SK-N-SH (cell line): ENCODE measurements around the gene OR10V1. TPM values are rescaled to one million over a fixed set of nuclear protein-coding genes. Genes with fewer than 3 reads are reported as not detected.

Experiments
- CTCF ChIA-PET: fragments of 300-600, 350-600 bp; formaldehyde crosslinking; extraction: SDS; loops from one replicate; lab custom pipeline; 2021; lab: Yijun Ruan, JAX
- POLR2A ChIA-PET: fragments of 350-600 bp; sonication (Branson Sonifier 250); formaldehyde crosslinking; extraction: SDS; loops from one replicate; lab custom pipeline; 2020; ENCODE audit warnings: antibody characterized with exemption, inconsistent platforms; lab: Yijun Ruan, JAX
- DNase-seq: peaks from one replicate; pipeline ENCODE4 v3.0.0; 2012
- H2AFZ ChIP-seq: fragments of 200-600 bp; sonication (generic); 2 replicates; pipeline ENCODE4 v1.8.1; 2016; ENCODE audit warnings: antibody characterized with exemption, mild to moderate bottlenecking, low read depth
- H3F3A ChIP-seq: fragments of 200-600 bp; sonication (generic); replicated peaks from 2 replicates; pipeline ENCODE3; 2016; ENCODE audit warnings: antibody characterized with exemption, mild to moderate bottlenecking; ENCODE audit not compliant: insufficient read depth
- H3K27ac ChIP-seq, 2 experiments: fragments of 200-500 bp in 1 of 2; fragments of 200-600 bp in 1 of 2; sonication (Bioruptor generic) in 1 of 2; sonication (generic), shearing (Covaris generic) in 1 of 2; 2 replicates each; pipeline versions ENCODE4 v1.5.1 to v1.6.1; 2014 to 2016; ENCODE audit warnings: low read depth in 2 of 2, inconsistent platforms in 1 of 2, low read length in 1 of 2, mild to moderate bottlenecking in 1 of 2, mixed read lengths in 1 of 2
- H3K27me3 ChIP-seq: fragments of 200-600 bp; sonication (generic), shearing (Covaris generic); 2 replicates; pipeline ENCODE4 v1.6.1; 2016; ENCODE audit warnings: mixed run types; ENCODE audit not compliant: insufficient read depth
- H3K36me3 ChIP-seq, 2 experiments: fragments of 200-500 bp in 1 of 2; fragments of 200-600 bp in 1 of 2; sonication (Bioruptor generic) in 1 of 2; sonication (generic) in 1 of 2; replicated peaks in 1 of 2; 2 replicates each; pipeline versions ENCODE3 to v1.5.1; 2014 to 2016; ENCODE audit warnings: low read length in 1 of 2, mild to moderate bottlenecking in 1 of 2; ENCODE audit not compliant: insufficient read depth in 2 of 2, control insufficient read depth in 1 of 2
- H3K4me1 ChIP-seq, 2 experiments: fragments of 200-500 bp in 1 of 2; fragments of 200-600 bp in 1 of 2; sonication (Bioruptor generic) in 1 of 2; sonication (generic), shearing (Covaris generic) in 1 of 2; 2 replicates each; pipeline versions ENCODE4 v1.5.1 to v1.6.1; 2014 to 2016; ENCODE audit warnings: low read depth in 1 of 2, low read length in 1 of 2, mixed run types in 1 of 2; ENCODE audit not compliant: insufficient read depth in 2 of 2, control insufficient read depth in 1 of 2
- H3K4me2 ChIP-seq: fragments of 200-600 bp; sonication (generic), shearing (Covaris generic); 2 replicates; pipeline ENCODE4 v1.6.1; 2017; ENCODE audit warnings: mixed run types
- H3K4me3 ChIP-seq, 2 experiments: fragments of 200-500 bp in 1 of 2; fragments of 200-600 bp in 1 of 2; sonication (Bioruptor generic) in 1 of 2; sonication (generic), shearing (Covaris generic) in 1 of 2; 2 replicates each; pipeline versions ENCODE4 v1.5.1 to v1.8.1; 2014 to 2016; ENCODE audit warnings: low read depth in 2 of 2, inconsistent platforms in 1 of 2, low read length in 1 of 2, mild to moderate bottlenecking in 1 of 2, mixed read lengths in 1 of 2, moderate library complexity in 1 of 2
- H3K79me2 ChIP-seq: fragments of 200-600 bp; sonication (generic); 2 replicates; pipeline ENCODE4 v1.8.1; 2017; ENCODE audit warnings: mild to moderate bottlenecking; ENCODE audit not compliant: insufficient read depth
- H3K9ac ChIP-seq: fragments of 200-600 bp; sonication (generic); 2 replicates; pipeline ENCODE4 v1.6.1; 2017; ENCODE audit warnings: mixed run types
- H3K9me2 ChIP-seq: fragments of 200-600 bp; sonication (generic); 2 replicates; pipeline ENCODE4 v1.6.1; 2017; ENCODE audit warnings: mixed run types
- H3K9me3 ChIP-seq: fragments of 200-600 bp; sonication (generic); 2 replicates; pipeline ENCODE4 v1.6.1; 2017; ENCODE audit warnings: mixed run types, mild to moderate bottlenecking, moderate library complexity
- H4K20me1 ChIP-seq: fragments of 200-600 bp; sonication (generic); 2 replicates; pipeline ENCODE4 v1.6.1; 2017; ENCODE audit warnings: mild to moderate bottlenecking, mixed run types; ENCODE audit not compliant: insufficient read depth
- CHD2 ChIP-seq: fragments of 150-350 bp; IDR thresholded peaks from 2 replicates; pipeline ENCODE4 v1.6.1; 2018; ENCODE audit warnings: low read length; ENCODE audit not compliant: partially characterized antibody
- EP300 ChIP-seq, 2 experiments: IDR thresholded peaks; 2 replicates each; pipeline versions ENCODE4 v1.4.0 to v1.6.1; 2012; ENCODE audit warnings: borderline replicate concordance in 1 of 2, low read depth in 1 of 2, low read length in 1 of 2
- EZH2phosphoT487 ChIP-seq: fragments of 200-600 bp; sonication (generic); IDR thresholded peaks from 2 replicates; pipeline ENCODE4 v1.6.1; 2017; ENCODE audit warnings: low read depth, mixed run types, mild to moderate bottlenecking, antibody characterized with exemption, moderate library complexity, borderline replicate concordance
- FOSL2 ChIP-seq: IDR thresholded peaks from 2 replicates; pipeline ENCODE4 v1.4.0; 2012; ENCODE audit warnings: low read depth, mild to moderate bottlenecking, moderate library complexity, borderline replicate concordance
- FOXM1 ChIP-seq: IDR thresholded peaks from 2 replicates; pipeline ENCODE4 v1.4.0; 2012; ENCODE audit warnings: low read depth, mild to moderate bottlenecking
- JUND ChIP-seq: IDR thresholded peaks from 2 replicates; pipeline ENCODE4 v1.4.0; 2012
- MEF2A ChIP-seq: IDR thresholded peaks from 2 replicates; pipeline ENCODE4 v1.4.0; 2012; ENCODE audit warnings: low read depth, borderline replicate concordance
- NFIC ChIP-seq: IDR thresholded peaks from 2 replicates; pipeline ENCODE4 v1.4.0; 2012; ENCODE audit warnings: borderline replicate concordance
- POLR2AphosphoS5 ChIP-seq: IDR thresholded peaks from 2 replicates; pipeline ENCODE4 v1.6.1; 2012; ENCODE audit warnings: low read depth, low read length
- RXRA ChIP-seq: IDR thresholded peaks from 2 replicates; pipeline ENCODE4 v1.4.0; 2012; ENCODE audit warnings: low read depth, mild to moderate bottlenecking, borderline replicate concordance
- SIN3A ChIP-seq: IDR thresholded peaks from 2 replicates; pipeline ENCODE4 v1.6.1; 2012; ENCODE audit warnings: low read depth, mild to moderate bottlenecking, low read length, moderate library complexity, borderline replicate concordance
- SMC3 ChIP-seq: IDR thresholded peaks from 2 replicates; pipeline ENCODE4 v1.6.1; 2012; ENCODE audit warnings: low read depth, low read length, improper control_type of control experiment
- TCF12 ChIP-seq: IDR thresholded peaks from 2 replicates; pipeline ENCODE4 v1.4.0; 2012
- TEAD4 ChIP-seq: IDR thresholded peaks from 2 replicates; pipeline ENCODE4 v1.4.0; 2012; ENCODE audit warnings: mild to moderate bottlenecking, borderline replicate concordance; ENCODE audit not compliant: insufficient read depth
- YY1 ChIP-seq: IDR thresholded peaks from 2 replicates; pipeline ENCODE4 v1.4.0; 2012; ENCODE audit warnings: low read depth, mild to moderate bottlenecking
- WGBS: methylation state at CpG from one replicate; pipeline ENCODE4 v1.1.6; 2017; ENCODE audit warnings: low lambda C conversion rate; 5-methylcytosine and 5-hydroxymethylcytosine counted together
- polyA plus RNA-seq, 3 experiments: library from polyadenylated mRNA; depleted of rRNA; stranded (reverse); fragments of >200 nt; gene quantifications; 2 replicates each; pipeline ENCODE4 v1.2.3, GENCODE V29; 2012
- TF ChIP-seq, protein P1 (sequence below): IDR thresholded peaks from 2 replicates; pipeline ENCODE4; 2012
- TF ChIP-seq, protein P2 (sequence below): IDR thresholded peaks from 2 replicates; pipeline ENCODE4 v1.4.0; 2012; ENCODE audit warnings: low read depth, borderline replicate concordance
- TF ChIP-seq, protein P3 (sequence below): IDR thresholded peaks from 2 replicates; pipeline ENCODE4 v1.6.1; 2012; ENCODE audit warnings: mild to moderate bottlenecking, low read depth, low read length, moderate library complexity

OR10V1 gene
- polyA plus RNA-seq, 1 of the 3 experiments (the other 2 are of a cell fraction) = not detected

DNA sequence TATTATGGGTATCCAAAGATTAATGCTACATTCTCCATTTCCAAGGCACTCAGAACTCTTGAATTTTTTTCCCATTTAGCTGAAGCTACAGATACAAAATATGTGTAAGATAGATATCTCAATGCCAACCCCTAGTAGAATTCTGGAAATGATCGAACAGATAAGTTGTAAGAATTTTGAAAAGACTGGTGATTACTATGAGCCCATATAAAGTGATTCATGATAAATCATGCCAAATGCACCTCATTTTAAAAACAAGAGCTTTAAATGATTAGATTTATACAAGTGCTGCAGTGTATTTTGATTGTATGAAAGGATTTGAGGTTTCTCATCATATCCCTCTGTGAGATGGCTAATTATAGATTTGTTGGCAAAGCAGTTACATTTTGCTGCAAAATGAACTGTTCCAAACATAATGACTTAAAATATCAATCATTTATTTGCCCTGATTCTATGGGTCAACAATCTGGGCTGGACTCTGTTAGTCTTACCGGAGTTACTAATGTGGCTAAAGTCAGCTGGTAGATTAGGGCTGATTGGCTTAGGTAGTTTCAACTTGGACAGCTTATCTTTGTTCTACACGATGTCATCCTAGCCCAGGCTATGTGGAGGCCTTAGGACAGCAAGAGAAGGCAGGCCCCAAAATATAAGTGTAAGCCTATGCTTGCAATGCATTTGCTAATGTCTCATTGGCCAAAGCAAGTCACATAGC, 3.4 kb downstream of the OR10V1 start:
- peak overlapping the region; percentile 5; the same call in 1 of the 2 replicates for H3K9ac ChIP-seq
- ChIA-PET POLR2A (no interaction called here), CTCF (no interaction called here)
- 10% methylated on average over 3 of the region's 3 CpGs for WGBS
- no peak for DNase-seq
- no peaks in the 10 kb centered on the region for H3K9me3 ChIP-seq
- H3F3A ChIP-seq = peaks cover 29% of the 10 kb centered on the region
- no peaks in the 10 kb centered on the region for H3K36me3 ChIP-seq
- peak overlapping the region; percentile 80; the same call in 1 of the 2 replicates for H2AFZ ChIP-seq
- H3K4me2 ChIP-seq = peak overlapping the region; percentile 46
- H3K79me2 ChIP-seq = no peaks in the 10 kb centered on the region
- H3K27ac ChIP-seq = peak overlapping the region in 1 of 2 experiments; percentile 62; a peak in 2 of 4 replicates
- H3K4me3 ChIP-seq = no peak overlapping the region
- TF ChIP-seq, protein P1, sequence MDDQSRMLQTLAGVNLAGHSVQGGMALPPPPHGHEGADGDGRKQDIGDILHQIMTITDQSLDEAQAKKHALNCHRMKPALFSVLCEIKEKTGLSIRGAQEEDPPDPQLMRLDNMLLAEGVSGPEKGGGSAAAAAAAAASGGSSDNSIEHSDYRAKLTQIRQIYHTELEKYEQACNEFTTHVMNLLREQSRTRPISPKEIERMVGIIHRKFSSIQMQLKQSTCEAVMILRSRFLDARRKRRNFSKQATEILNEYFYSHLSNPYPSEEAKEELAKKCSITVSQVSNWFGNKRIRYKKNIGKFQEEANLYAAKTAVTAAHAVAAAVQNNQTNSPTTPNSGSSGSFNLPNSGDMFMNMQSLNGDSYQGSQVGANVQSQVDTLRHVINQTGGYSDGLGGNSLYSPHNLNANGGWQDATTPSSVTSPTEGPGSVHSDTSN = 0 out of 2 replicates have a peak, but pooled peaks have one; percentile 34
- peak; percentile 23; the same call in 1 of the 2 replicates for TF ChIP-seq FOSL2
- peak; percentile 56 for TF ChIP-seq TCF12
- TF ChIP-seq, protein P2, sequence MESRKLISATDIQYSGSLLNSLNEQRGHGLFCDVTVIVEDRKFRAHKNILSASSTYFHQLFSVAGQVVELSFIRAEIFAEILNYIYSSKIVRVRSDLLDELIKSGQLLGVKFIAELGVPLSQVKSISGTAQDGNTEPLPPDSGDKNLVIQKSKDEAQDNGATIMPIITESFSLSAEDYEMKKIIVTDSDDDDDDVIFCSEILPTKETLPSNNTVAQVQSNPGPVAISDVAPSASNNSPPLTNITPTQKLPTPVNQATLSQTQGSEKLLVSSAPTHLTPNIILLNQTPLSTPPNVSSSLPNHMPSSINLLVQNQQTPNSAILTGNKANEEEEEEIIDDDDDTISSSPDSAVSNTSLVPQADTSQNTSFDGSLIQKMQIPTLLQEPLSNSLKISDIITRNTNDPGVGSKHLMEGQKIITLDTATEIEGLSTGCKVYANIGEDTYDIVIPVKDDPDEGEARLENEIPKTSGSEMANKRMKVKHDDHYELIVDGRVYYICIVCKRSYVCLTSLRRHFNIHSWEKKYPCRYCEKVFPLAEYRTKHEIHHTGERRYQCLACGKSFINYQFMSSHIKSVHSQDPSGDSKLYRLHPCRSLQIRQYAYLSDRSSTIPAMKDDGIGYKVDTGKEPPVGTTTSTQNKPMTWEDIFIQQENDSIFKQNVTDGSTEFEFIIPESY = no peak
- no peak for TF ChIP-seq MEF2A
- TF ChIP-seq RXRA = no peak
- 0 out of 2 replicates have a peak, but pooled peaks have one; percentile 26 for TF ChIP-seq TEAD4
- no peak for TF ChIP-seq FOXM1
- peak; percentile 43; the same call in 1 of the 2 replicates for TF ChIP-seq JUND
- no peak for TF ChIP-seq NFIC
- peak in 1 of 2 experiments; percentile 56; a peak in 2 of 4 replicates for TF ChIP-seq EP300 (IDR thresholded peaks at IDR 0.05; ENCODE audit: borderline replicate concordance in 1 of 2, low read depth in 1 of 2, low read length in 1 of 2)
- TF ChIP-seq POLR2AphosphoS5 = no peak
- no peaks in the 10 kb centered on the region for H4K20me1 ChIP-seq
- no peaks in the 10 kb centered on the region for H3K27me3 ChIP-seq
- H3K9me2 ChIP-seq = no peaks in the 10 kb centered on the region
- peaks cover 0 to 14% of the 10 kb centered on the region in 2 experiments; a peak in 1 of 4 replicates for H3K4me1 ChIP-seq

DNA sequence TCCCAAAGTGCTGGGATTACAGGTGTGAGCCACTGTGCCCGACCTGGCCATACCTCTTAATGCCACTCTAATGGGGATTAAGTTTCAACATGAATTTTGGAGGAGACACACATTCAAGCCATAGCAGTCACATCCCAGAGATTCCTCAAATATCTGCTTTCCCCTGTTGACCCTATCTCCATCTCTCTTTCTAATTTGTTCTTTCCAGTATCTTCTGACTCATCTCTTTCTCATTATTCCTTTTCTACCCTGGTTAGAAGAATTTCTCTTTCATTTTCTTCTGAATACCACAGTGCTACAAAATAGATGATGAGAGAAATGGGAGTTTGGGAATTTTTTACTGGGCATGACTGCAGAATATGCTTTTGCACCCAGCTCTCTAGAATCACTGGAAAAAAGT, 5.1 kb downstream of the OR10V1 start:
- peak overlapping the region; percentile 18; the same call in 1 of the 2 replicates for H3K9ac ChIP-seq
- no peaks in the 10 kb centered on the region for H3K27me3 ChIP-seq
- CTCF ChIA-PET = no interaction called here
- H2AFZ ChIP-seq = no peak overlapping the region
- H3K36me3 ChIP-seq = no peaks in the 10 kb centered on the region
- H3K27ac ChIP-seq = peak overlapping the region in 1 of 2 experiments; percentile 88; a peak in 2 of 4 replicates
- no peaks in the 10 kb centered on the region for H4K20me1 ChIP-seq
- peak overlapping the region; percentile 46; the same call in 1 of the 2 replicates for H3K4me2 ChIP-seq
- H3K9me3 ChIP-seq = no peaks in the 10 kb centered on the region
- no peaks in the 10 kb centered on the region for H3K79me2 ChIP-seq
- H3K4me3 ChIP-seq = no peak overlapping the region
- H3K9me2 ChIP-seq = no peaks in the 10 kb centered on the region
- peaks cover 39% of the 10 kb centered on the region for H3F3A ChIP-seq
- POLR2A ChIA-PET = no interaction called here
- no peak for DNase-seq
- H3K4me1 ChIP-seq = peaks cover 0 to 14% of the 10 kb centered on the region in 2 experiments; a peak in 1 of 4 replicates
- 0% methylated on average over 1 of the region's 1 CpG for WGBS
- TF ChIP-seq FOSL2 = peak; percentile 73; the same call in 1 of the 2 replicates
- peak; percentile 42; the same call in 1 of the 2 replicates for TF ChIP-seq JUND
- TF ChIP-seq YY1 = no peak
- peak in 1 of 2 experiments; percentile 60; a peak in 1 of 4 replicates for TF ChIP-seq EP300 (IDR thresholded peaks at IDR 0.05; ENCODE audit: borderline replicate concordance in 1 of 2, low read depth in 1 of 2, low read length in 1 of 2)
- TF ChIP-seq CHD2 = no peak
- TF ChIP-seq, protein P1 = peak; percentile 31; the same call in 1 of the 2 replicates
- no peak for TF ChIP-seq EZH2phosphoT487
- TF ChIP-seq SIN3A = no peak
- TF ChIP-seq, protein P3, sequence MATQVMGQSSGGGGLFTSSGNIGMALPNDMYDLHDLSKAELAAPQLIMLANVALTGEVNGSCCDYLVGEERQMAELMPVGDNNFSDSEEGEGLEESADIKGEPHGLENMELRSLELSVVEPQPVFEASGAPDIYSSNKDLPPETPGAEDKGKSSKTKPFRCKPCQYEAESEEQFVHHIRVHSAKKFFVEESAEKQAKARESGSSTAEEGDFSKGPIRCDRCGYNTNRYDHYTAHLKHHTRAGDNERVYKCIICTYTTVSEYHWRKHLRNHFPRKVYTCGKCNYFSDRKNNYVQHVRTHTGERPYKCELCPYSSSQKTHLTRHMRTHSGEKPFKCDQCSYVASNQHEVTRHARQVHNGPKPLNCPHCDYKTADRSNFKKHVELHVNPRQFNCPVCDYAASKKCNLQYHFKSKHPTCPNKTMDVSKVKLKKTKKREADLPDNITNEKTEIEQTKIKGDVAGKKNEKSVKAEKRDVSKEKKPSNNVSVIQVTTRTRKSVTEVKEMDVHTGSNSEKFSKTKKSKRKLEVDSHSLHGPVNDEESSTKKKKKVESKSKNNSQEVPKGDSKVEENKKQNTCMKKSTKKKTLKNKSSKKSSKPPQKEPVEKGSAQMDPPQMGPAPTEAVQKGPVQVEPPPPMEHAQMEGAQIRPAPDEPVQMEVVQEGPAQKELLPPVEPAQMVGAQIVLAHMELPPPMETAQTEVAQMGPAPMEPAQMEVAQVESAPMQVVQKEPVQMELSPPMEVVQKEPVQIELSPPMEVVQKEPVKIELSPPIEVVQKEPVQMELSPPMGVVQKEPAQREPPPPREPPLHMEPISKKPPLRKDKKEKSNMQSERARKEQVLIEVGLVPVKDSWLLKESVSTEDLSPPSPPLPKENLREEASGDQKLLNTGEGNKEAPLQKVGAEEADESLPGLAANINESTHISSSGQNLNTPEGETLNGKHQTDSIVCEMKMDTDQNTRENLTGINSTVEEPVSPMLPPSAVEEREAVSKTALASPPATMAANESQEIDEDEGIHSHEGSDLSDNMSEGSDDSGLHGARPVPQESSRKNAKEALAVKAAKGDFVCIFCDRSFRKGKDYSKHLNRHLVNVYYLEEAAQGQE = no peak
- no peak for TF ChIP-seq SMC3
